A673 (cell line): ENCODE results near the gene ERBIN. TPM values are rescaled to one million over a fixed set of nuclear protein-coding genes. Genes with fewer than 3 reads are reported as not detected.

Experiments
- BruUV-seq: library from RNA; stranded (reverse); fragments of 400-500 nt; replicated peaks from 2 replicates; lab custom pipeline; 2021; lab: Mats Ljungman, UMichigan
- CTCF ChIA-PET: fragments of 300-600 bp; sonication (Branson Sonifier 250); formaldehyde crosslinking; loops from one replicate; lab custom pipeline; 2022; ENCODE audit warnings: antibody characterized with exemption; lab: Charles Lee
- POLR2A ChIA-PET: fragments of 300-600 bp; sonication (Branson Sonifier 250); formaldehyde crosslinking; loops from one replicate; lab custom pipeline; 2022; ENCODE audit warnings: antibody characterized with exemption; ENCODE audit not compliant: low non-redundant PET; lab: Charles Lee
- DNase-seq: peaks from one replicate; pipeline ENCODE4 v3.0.0-alpha.2; 2015; ENCODE audit warnings: low spot score
- H3K27ac ChIP-seq: fragments of 200-600 bp; sonication (generic); 2 replicates; pipeline ENCODE4 v1.5.1; 2016; ENCODE audit warnings: mixed run types, low read depth, mild to moderate bottlenecking, mixed read lengths, antibody characterized with exemption, low read length; ENCODE audit not compliant: poor library complexity, severe bottlenecking
- H3K27me3 ChIP-seq: fragments of 200-600 bp; sonication (generic); replicated peaks from 2 replicates; pipeline ENCODE4 v1.6.1; 2017; ENCODE audit warnings: mixed run types, low read depth, mild to moderate bottlenecking, mixed read lengths, antibody characterized with exemption, low read length; ENCODE audit not compliant: insufficient read depth, poor library complexity
- H3K36me3 ChIP-seq: fragments of 200-600 bp; sonication (generic); 2 replicates; pipeline ENCODE4 v1.6.1; 2016; ENCODE audit warnings: mixed run types, mild to moderate bottlenecking, mixed read lengths, antibody characterized with exemption, low read length; ENCODE audit not compliant: insufficient read depth, poor library complexity, severe bottlenecking
- H3K4me1 ChIP-seq: fragments of 200-600 bp; sonication (generic); 2 replicates; pipeline ENCODE4 v1.6.1; 2017; ENCODE audit warnings: mixed run types, mild to moderate bottlenecking, mixed read lengths, antibody characterized with exemption, low read length; ENCODE audit not compliant: insufficient read depth, poor library complexity, severe bottlenecking
- H3K4me3 ChIP-seq: fragments of 200-600 bp; sonication (generic); 2 replicates; pipeline ENCODE4 v1.5.1; 2016; ENCODE audit warnings: low read depth, mixed run types, mild to moderate bottlenecking, mixed read lengths, low read length; ENCODE audit not compliant: poor library complexity, severe bottlenecking
- H3K9me3 ChIP-seq: fragments of 200-600 bp; sonication (generic); 2 replicates; pipeline ENCODE4 v1.6.1; 2016; ENCODE audit warnings: mixed run types, low read depth, mild to moderate bottlenecking, mixed read lengths, antibody characterized with exemption, low read length; ENCODE audit not compliant: poor library complexity, severe bottlenecking
- EZH2 ChIP-seq: fragments of 200-600 bp; sonication (generic); IDR thresholded peaks from 2 replicates; pipeline ENCODE4 v1.6.1; 2017; ENCODE audit warnings: borderline replicate concordance, low read depth, mild to moderate bottlenecking, mixed read lengths, antibody characterized with exemption, low read length; ENCODE audit not compliant: poor library complexity, severe bottlenecking
- intact Hi-C: fragments of 100-400 bp; cut with micrococcal nuclease; formaldehyde crosslinking; loops from one replicate; pipeline ENCODE4 v1.10.0; 2022; ENCODE audit not compliant: unreplicated experiment
- total RNA-seq: library from RNA; stranded (reverse); gene quantifications from 2 replicates; pipeline ENCODE4 v1.2.3, GENCODE V29; 2021
- TF ChIP-seq, protein P1 (sequence below): fragments of 300-800, 200-600 bp; sonication (generic); conservative IDR thresholded peaks from 2 replicates; pipeline ENCODE4 v1.5.1; 2017; ENCODE audit warnings: low read depth, mild to moderate bottlenecking, antibody characterized with exemption, low read length, moderate library complexity, mixed read lengths

ERBIN gene
- total RNA-seq, 1 experiment from 2014 or later, result 47.5 TPM

DNA sequence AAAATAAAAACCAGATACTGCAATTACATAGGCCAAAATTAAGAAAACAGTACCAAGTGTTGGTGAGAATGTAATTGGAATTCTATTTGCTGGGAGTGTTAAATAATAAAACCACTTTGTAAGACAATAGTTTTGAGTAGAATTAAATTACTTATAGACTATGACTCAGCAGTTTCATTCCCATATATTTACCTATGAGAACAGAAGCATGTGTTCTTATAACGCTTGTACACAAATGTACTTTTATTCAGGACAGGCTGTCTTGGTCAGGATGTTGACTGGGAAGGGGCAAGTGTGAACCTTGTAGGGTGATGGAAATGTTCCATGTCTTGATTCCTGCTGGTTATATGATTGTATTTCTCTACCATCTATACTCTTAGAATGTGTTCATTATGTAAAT, 56.3 kb downstream of the ERBIN start:
- Histone ChIP-seq H3K4me3 (no peak overlapping the region), H3K27me3 (no peaks in the 10 kb centered on the region), H3K27ac (no peak overlapping the region), H3K9me3 (no peaks in the 10 kb centered on the region), H3K4me1 (peaks cover 13% of the 10 kb centered on the region), H3K36me3 (no peaks in the 10 kb centered on the region)
- BruUV-seq, result no TSS peak
- intact Hi-C loops, result no loop called here
- POLR2A ChIA-PET, result no interaction called here
- no peak for DNase-seq
- CTCF ChIA-PET, result no interaction called here
- no peak for TF ChIP-seq EZH2
- TF ChIP-seq, protein P1, sequence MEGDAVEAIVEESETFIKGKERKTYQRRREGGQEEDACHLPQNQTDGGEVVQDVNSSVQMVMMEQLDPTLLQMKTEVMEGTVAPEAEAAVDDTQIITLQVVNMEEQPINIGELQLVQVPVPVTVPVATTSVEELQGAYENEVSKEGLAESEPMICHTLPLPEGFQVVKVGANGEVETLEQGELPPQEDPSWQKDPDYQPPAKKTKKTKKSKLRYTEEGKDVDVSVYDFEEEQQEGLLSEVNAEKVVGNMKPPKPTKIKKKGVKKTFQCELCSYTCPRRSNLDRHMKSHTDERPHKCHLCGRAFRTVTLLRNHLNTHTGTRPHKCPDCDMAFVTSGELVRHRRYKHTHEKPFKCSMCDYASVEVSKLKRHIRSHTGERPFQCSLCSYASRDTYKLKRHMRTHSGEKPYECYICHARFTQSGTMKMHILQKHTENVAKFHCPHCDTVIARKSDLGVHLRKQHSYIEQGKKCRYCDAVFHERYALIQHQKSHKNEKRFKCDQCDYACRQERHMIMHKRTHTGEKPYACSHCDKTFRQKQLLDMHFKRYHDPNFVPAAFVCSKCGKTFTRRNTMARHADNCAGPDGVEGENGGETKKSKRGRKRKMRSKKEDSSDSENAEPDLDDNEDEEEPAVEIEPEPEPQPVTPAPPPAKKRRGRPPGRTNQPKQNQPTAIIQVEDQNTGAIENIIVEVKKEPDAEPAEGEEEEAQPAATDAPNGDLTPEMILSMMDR, result no peak

GRCh38 chr5:65984098-65984885, 57.9 kb downstream of the ERBIN start:
- intact Hi-C loops, result no loop called here
- BruUV-seq, result no TSS peak
- peak; percentile 10 for DNase-seq
- H3K4me3 ChIP-seq, result no peak overlapping the region
- H3K36me3 ChIP-seq, result no peaks in the 10 kb centered on the region
- ChIA-PET CTCF (interaction anchor here (0.6 kb wide), 1 partner anchor 166 kb away, joined by 3 read pairs; no protein-coding TSS in a partner anchor), POLR2A (no interaction called here)
- no peak overlapping the region for H3K27ac ChIP-seq
- no peaks in the 10 kb centered on the region for H3K9me3 ChIP-seq
- no peak for TF ChIP-seq EZH2
- TF ChIP-seq, protein P1, result no peak
- H3K4me1 ChIP-seq, result peaks cover 13% of the 10 kb centered on the region
- no peaks in the 10 kb centered on the region for H3K27me3 ChIP-seq

GRCh38 chr5:65986050-65986451, 59.7 kb downstream of the ERBIN start:
- Histone ChIP-seq H3K4me1 (peaks cover 13% of the 10 kb centered on the region), H3K4me3 (no peak overlapping the region), H3K27ac (no peak overlapping the region), H3K27me3 (no peaks in the 10 kb centered on the region), H3K9me3 (no peaks in the 10 kb centered on the region), H3K36me3 (no peaks in the 10 kb centered on the region)
- ChIA-PET POLR2A (interaction anchor here (0.6 kb wide), 1 partner anchor 173 kb away, joined by 7 read pairs; no protein-coding TSS in a partner anchor), CTCF (no interaction called here)
- TF ChIP-seq, protein P1, result no peak
- TF ChIP-seq EZH2, result no peak
- intact Hi-C loops, result no loop called here
- BruUV-seq, result no TSS peak
- DNase-seq, result peak; percentile 9
